ENCODE results near the gene KRT81. TPM values are rescaled to one million over a fixed set of nuclear protein-coding genes. Genes with fewer than 3 reads are reported as not detected.
A peak's percentile ranks its signal among the peaks of the same experiment; 100 is the strongest.

KRT81 gene
- total RNA-seq, 2 experiments from 2014 or later: not detected

DNA sequence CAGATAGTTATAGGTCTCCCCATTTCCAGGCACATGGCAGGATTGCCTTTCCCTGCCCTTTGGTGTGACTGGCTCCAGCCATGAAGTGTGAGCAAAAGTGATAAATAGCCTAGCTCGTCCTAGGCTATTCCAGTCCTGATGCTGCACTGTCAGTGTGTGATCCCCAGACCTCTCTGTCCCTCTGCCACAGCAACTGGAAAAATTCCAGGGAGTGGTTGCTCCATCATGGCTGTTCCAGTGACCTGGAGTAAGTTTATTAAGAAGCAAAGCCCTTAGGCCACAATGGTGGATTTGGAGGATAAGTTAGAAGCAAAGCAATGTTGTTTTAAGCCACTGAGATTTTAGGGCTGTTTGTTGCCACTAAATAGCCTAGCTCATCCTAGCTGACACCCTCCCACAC, 39.7 kb upstream of the KRT81 start:
- Histone ChIP-seq H3K27ac (ENCODE audit: low read depth in 1 of 2, low read length in 2 of 2) (no peak overlapping the region), H3K4me3 (ENCODE audit: low read length) (no peak overlapping the region), H3K9me3 (ENCODE audit: control insufficient read depth in 1 of 2, insufficient read depth in 1 of 2, low read length in 2 of 2) (peaks cover 0 to 4% of the 10 kb centered on the region in 2 experiments), H3K4me1 (ENCODE audit: insufficient read depth, low read length) (peaks cover 7% of the 10 kb centered on the region), H3K27me3 (ENCODE audit: control insufficient read depth in 1 of 2, insufficient read depth in 2 of 2, low read length in 2 of 2) (peaks cover 0 to 6% of the 10 kb centered on the region in 2 experiments), H3K36me3 (ENCODE audit: insufficient read depth, low read length) (no peaks in the 10 kb centered on the region)
- ATAC-seq (ENCODE audit: poor library complexity) (no peak), DNase-seq (no peak)
- Mint-ChIP-seq H3K36me3 (ENCODE audit: low read depth) (no peaks in the 10 kb centered on the region), H3K4me3 (no peak overlapping the region), H3K27me3 (peaks cover 13% of the 10 kb centered on the region), H3K4me1 (ENCODE audit: low read depth) (peaks cover 7% of the 10 kb centered on the region), H3K9me3 (no peaks in the 10 kb centered on the region), H3K27ac (no peak overlapping the region)
- CTCF ChIA-PET: no interaction called here
- POLR2A ChIA-PET: no interaction called here
- TF ChIP-seq, protein P1, sequence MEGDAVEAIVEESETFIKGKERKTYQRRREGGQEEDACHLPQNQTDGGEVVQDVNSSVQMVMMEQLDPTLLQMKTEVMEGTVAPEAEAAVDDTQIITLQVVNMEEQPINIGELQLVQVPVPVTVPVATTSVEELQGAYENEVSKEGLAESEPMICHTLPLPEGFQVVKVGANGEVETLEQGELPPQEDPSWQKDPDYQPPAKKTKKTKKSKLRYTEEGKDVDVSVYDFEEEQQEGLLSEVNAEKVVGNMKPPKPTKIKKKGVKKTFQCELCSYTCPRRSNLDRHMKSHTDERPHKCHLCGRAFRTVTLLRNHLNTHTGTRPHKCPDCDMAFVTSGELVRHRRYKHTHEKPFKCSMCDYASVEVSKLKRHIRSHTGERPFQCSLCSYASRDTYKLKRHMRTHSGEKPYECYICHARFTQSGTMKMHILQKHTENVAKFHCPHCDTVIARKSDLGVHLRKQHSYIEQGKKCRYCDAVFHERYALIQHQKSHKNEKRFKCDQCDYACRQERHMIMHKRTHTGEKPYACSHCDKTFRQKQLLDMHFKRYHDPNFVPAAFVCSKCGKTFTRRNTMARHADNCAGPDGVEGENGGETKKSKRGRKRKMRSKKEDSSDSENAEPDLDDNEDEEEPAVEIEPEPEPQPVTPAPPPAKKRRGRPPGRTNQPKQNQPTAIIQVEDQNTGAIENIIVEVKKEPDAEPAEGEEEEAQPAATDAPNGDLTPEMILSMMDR (IDR thresholded peaks at IDR 0.05): no peak
- intact Hi-C loops (cut with DNase I, micrococcal nuclease): no loop called here

GRCh38 chr12:52327830-52328500, 36.6 kb upstream of the KRT81 start:
- Histone ChIP-seq H3K4me1 (ENCODE audit: insufficient read depth, low read length) (peaks cover 7% of the 10 kb centered on the region), H3K4me3 (ENCODE audit: low read length) (no peak overlapping the region), H3K27me3 (ENCODE audit: control insufficient read depth in 1 of 2, insufficient read depth in 2 of 2, low read length in 2 of 2) (peaks cover 0 to 4% of the 10 kb centered on the region in 2 experiments), H3K9me3 (ENCODE audit: control insufficient read depth in 1 of 2, insufficient read depth in 1 of 2, low read length in 2 of 2) (no peaks in the 10 kb centered on the region), H3K27ac (ENCODE audit: low read depth in 1 of 2, low read length in 2 of 2) (no peak overlapping the region), H3K36me3 (ENCODE audit: insufficient read depth, low read length) (no peaks in the 10 kb centered on the region)
- intact Hi-C loops (cut with DNase I, micrococcal nuclease): loop anchor here (1.0 to 5.0 kb wide), 4 partner anchors 172 to 549 kb away; no protein-coding TSS in a partner anchor
- CTCF ChIA-PET: interaction anchor here (0.5 to 2.2 kb wide), 15 partner anchors 9 to 1825 kb away, joined by 3 to 12 read pairs (median 4); no protein-coding TSS in a partner anchor
- Mint-ChIP-seq H3K27ac (no peak overlapping the region), H3K4me1 (ENCODE audit: low read depth) (peaks cover 7% of the 10 kb centered on the region), H3K36me3 (ENCODE audit: low read depth) (no peaks in the 10 kb centered on the region), H3K9me3 (no peaks in the 10 kb centered on the region), H3K4me3 (no peak overlapping the region), H3K27me3 (peaks cover 24% of the 10 kb centered on the region)
- TF ChIP-seq, protein P1 (IDR thresholded peaks at IDR 0.05): peak; percentile 17
- ATAC-seq (ENCODE audit: poor library complexity) (no peak), DNase-seq (no peak)
- POLR2A ChIA-PET: interaction anchor here (1.1 to 1.2 kb wide), 2 partner anchors 8 to 173 kb away, joined by 3 to 5 read pairs; no protein-coding TSS in a partner anchor

DNA sequence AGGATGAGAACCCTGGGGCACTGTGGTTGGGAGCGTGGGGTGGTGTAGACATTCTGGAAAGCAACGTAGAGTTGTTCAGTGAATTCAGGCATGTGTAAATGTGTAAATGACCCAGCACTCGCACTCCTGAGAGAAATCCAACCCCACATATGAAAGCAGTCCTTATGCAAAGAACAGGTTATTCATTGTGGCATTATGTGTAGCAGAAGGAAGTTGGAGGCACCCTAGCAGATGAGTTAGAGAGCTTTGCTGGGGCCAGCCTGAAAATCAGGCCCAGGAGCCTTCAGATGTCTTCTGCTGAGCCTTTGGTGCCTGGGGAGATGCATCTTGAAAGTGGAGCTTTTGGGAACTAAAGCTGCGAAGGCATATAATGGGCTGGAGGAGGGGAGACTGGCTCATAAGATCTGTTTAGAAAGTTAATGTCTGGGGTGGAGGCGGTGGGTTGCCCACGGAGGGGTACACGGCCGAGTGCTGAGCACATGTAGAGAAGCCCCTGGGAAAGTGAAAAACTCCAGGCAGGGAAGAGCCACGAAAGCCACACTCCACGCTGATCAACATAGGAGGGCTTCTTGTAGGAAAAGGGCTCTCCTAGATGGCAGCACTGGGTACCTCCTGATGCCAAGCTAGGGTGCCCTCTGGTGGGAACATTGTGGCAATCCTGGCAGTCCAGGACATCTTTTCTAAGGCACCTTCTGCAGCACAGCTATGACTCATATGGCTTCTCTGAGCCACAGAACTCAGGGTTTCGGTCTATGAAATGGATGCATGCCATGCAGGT, 35.9 kb upstream of the KRT81 start:
- TF ChIP-seq, protein P1 (IDR thresholded peaks at IDR 0.05): peak; percentile 94
- Mint-ChIP-seq H3K27ac (no peak overlapping the region), H3K27me3 (peaks cover 31% of the 10 kb centered on the region), H3K4me1 (ENCODE audit: low read depth) (peaks cover 7% of the 10 kb centered on the region), H3K36me3 (ENCODE audit: low read depth) (no peaks in the 10 kb centered on the region), H3K9me3 (no peaks in the 10 kb centered on the region), H3K4me3 (no peak overlapping the region)
- POLR2A ChIA-PET: interaction anchor here (1.1 to 1.2 kb wide), 2 partner anchors 9 to 172 kb away, joined by 3 to 5 read pairs; no protein-coding TSS in a partner anchor
- Histone ChIP-seq H3K27me3 (ENCODE audit: control insufficient read depth in 1 of 2, insufficient read depth in 2 of 2, low read length in 2 of 2) (peaks cover 0 to 4% of the 10 kb centered on the region in 2 experiments), H3K9me3 (ENCODE audit: control insufficient read depth in 1 of 2, insufficient read depth in 1 of 2, low read length in 2 of 2) (no peaks in the 10 kb centered on the region), H3K36me3 (ENCODE audit: insufficient read depth, low read length) (no peaks in the 10 kb centered on the region), H3K27ac (ENCODE audit: low read depth in 1 of 2, low read length in 2 of 2) (no peak overlapping the region), H3K4me3 (ENCODE audit: low read length) (no peak overlapping the region), H3K4me1 (ENCODE audit: insufficient read depth, low read length) (peaks cover 7% of the 10 kb centered on the region)
- ATAC-seq (ENCODE audit: poor library complexity): peak; percentile 99
- DNase-seq: peak; percentile 62 to 91 (median 74)
- intact Hi-C loops (cut with DNase I, micrococcal nuclease): loop anchor here (1.0 to 5.0 kb wide), 4 partner anchors 171 to 550 kb away; no protein-coding TSS in a partner anchor
- CTCF ChIA-PET: interaction anchor here (0.5 to 2.2 kb wide), 15 partner anchors 8 to 1824 kb away, joined by 3 to 12 read pairs (median 4); no protein-coding TSS in a partner anchor
